GM12878 (cell line): Measurements from ENCODE around the gene FCRL6. TPM values are rescaled to one million over a fixed set of nuclear protein-coding genes. Genes with fewer than 3 reads are reported as not detected.

Experiments
- ATF7 ChIP-seq: fragments of 450-650 bp; IDR thresholded peaks from 2 replicates; pipeline ENCODE4 v1.6.1; 2016; ENCODE audit warnings: low read depth, mild to moderate bottlenecking
- BACH1 ChIP-seq: fragments of 450-650 bp; IDR thresholded peaks from 2 replicates; pipeline ENCODE4 v1.6.1; 2017; ENCODE audit warnings: mild to moderate bottlenecking, borderline replicate concordance
- BHLHE40 ChIP-seq, 2 experiments: fragments of 450-650 bp in 1 of 2; IDR thresholded peaks; 2 replicates each; pipeline ENCODE4 v1.6.1; 2011 to 2017; ENCODE audit warnings: low read depth in 2 of 2, borderline replicate concordance in 1 of 2, improper control_type of control experiment in 1 of 2, low read length in 1 of 2, mild to moderate bottlenecking in 1 of 2
- CHD2 ChIP-seq: IDR thresholded peaks from 2 replicates; pipeline ENCODE4 v1.6.1; 2011; ENCODE audit warnings: low read depth, low read length, improper control_type of control experiment, borderline replicate concordance
- DPF2 ChIP-seq: fragments of 450-650 bp; IDR thresholded peaks from 2 replicates; pipeline ENCODE4 v1.6.1; 2017; ENCODE audit warnings: mild to moderate bottlenecking
- E4F1 ChIP-seq: fragments of 450-650 bp; IDR thresholded peaks from 2 replicates; pipeline ENCODE4 v1.6.1; 2018; ENCODE audit warnings: borderline replicate concordance, mild to moderate bottlenecking; ENCODE audit not compliant: partially characterized antibody
- EED ChIP-seq: sonication (generic); IDR thresholded peaks from 2 replicates; pipeline ENCODE4 v1.6.1; 2016; ENCODE audit warnings: antibody characterized with exemption, low read depth
- GATAD2B ChIP-seq: fragments of 450-650 bp; conservative IDR thresholded peaks from 2 replicates; pipeline ENCODE4 v1.6.1; 2017; ENCODE audit warnings: low read depth, mild to moderate bottlenecking, moderate library complexity
- IKZF2 ChIP-seq, 2 experiments: fragments of 450-650 bp; IDR thresholded peaks; 2 replicates each; pipeline ENCODE4 v1.6.1; 2017; ENCODE audit warnings: mild to moderate bottlenecking in 2 of 2, moderate library complexity in 2 of 2
- LARP7 ChIP-seq: fragments of 450-650 bp; IDR thresholded peaks from 2 replicates; pipeline ENCODE4 v1.6.1; 2017; ENCODE audit warnings: mild to moderate bottlenecking
- MTA3 ChIP-seq: IDR thresholded peaks from 2 replicates; pipeline ENCODE4 v1.6.1; 2012; ENCODE audit warnings: low read length, inconsistent platforms, borderline replicate concordance
- NR2F1 ChIP-seq: fragments of 450-650 bp; conservative IDR thresholded peaks from 2 replicates; pipeline ENCODE4 v1.6.1; 2017; ENCODE audit warnings: mild to moderate bottlenecking
- PAX5 ChIP-seq: IDR thresholded peaks from 2 replicates; pipeline ENCODE4 v1.6.1; 2011; ENCODE audit warnings: low read depth, low read length, borderline replicate concordance
- RAD21 ChIP-seq: IDR thresholded peaks from 2 replicates; pipeline ENCODE4 v1.6.1; 2011; ENCODE audit warnings: mild to moderate bottlenecking, low read depth, low read length, moderate library complexity; ENCODE audit not compliant: insufficient read depth
- RAD51 ChIP-seq: fragments of 450-650 bp; IDR thresholded peaks from 2 replicates; pipeline ENCODE4 v1.6.1; 2016; ENCODE audit warnings: moderate library complexity, mild to moderate bottlenecking, inconsistent platforms
- SIN3A ChIP-seq: IDR thresholded peaks from 2 replicates; pipeline ENCODE4 v1.6.1; 2012; ENCODE audit warnings: low read depth, low read length, improper control_type of control experiment
- SMC3 ChIP-seq: IDR thresholded peaks from 2 replicates; pipeline ENCODE4 v1.6.1; 2011; ENCODE audit warnings: low read length, improper control_type of control experiment, borderline replicate concordance
- SP1 ChIP-seq: IDR thresholded peaks from one replicate; pipeline ENCODE4 v1.6.1; 2011; ENCODE audit warnings: low read depth, low read length
- YBX1 ChIP-seq: fragments of 450-650 bp; IDR thresholded peaks from 2 replicates; pipeline ENCODE4 v1.6.1; 2016; ENCODE audit warnings: antibody characterized with exemption
- YY1 ChIP-seq: IDR thresholded peaks from 2 replicates; pipeline ENCODE4 v1.6.1; 2011; ENCODE audit warnings: low read depth, mild to moderate bottlenecking, low read length
- ZNF384 ChIP-seq: IDR thresholded peaks from 2 replicates; pipeline ENCODE4 v1.6.1; 2012; ENCODE audit warnings: low read depth, mild to moderate bottlenecking, low read length, improper control_type of control experiment, borderline replicate concordance
- ZNF622 ChIP-seq: fragments of 450-650 bp; IDR thresholded peaks from 2 replicates; pipeline ENCODE4 v1.6.1; 2017; ENCODE audit warnings: mild to moderate bottlenecking, inconsistent platforms
- polyA plus RNA-seq, 11 experiments: library from polyadenylated mRNA; depleted of rRNA in 4 of 11; unstranded in 6 of 11; stranded (reverse) in 5 of 11; fragments of >200 nt; fragmentation: Nextera tagmentation in 4 of 11; fragmentation: Illumina TruSeq in 1 of 11; extraction: Ambion mirVana in 4 of 11; extraction: Trizol in 1 of 11; gene quantifications; 1 replicate in 1 of 11; 2 replicates in 10 of 11; pipeline versions ENCODE4 v1.2.1 to v1.2.3, GENCODE V29; 2011 to 2016; ENCODE audit warnings: inconsistent platforms in 2 of 11, missing spikeins in 2 of 11, low read depth in 1 of 11
- total RNA-seq, 4 experiments: library from RNA; depleted of rRNA in 3 of 4; stranded (reverse); fragments of >200 nt in 3 of 4; fragmentation: Illumina TruSeq in 1 of 4; extraction: Trizol in 1 of 4; gene quantifications; 2 replicates each; pipeline versions ENCODE4 v1.2.1 to v1.2.3, GENCODE V29; 2013 to 2021
- TF ChIP-seq, protein P1 (sequence below): fragments of 450-650 bp; IDR thresholded peaks from 2 replicates; pipeline ENCODE4 v1.6.1; 2017; ENCODE audit warnings: mild to moderate bottlenecking, moderate library complexity
- TF ChIP-seq, protein P2 (sequence below): IDR thresholded peaks from 2 replicates; pipeline ENCODE4 v1.6.1; 2012; ENCODE audit warnings: low read depth, low read length, improper control_type of control experiment

The FCRL6 gene
- total and polyA plus RNA-seq, 10 of the 15 experiments (the other 5 are each of a cell fraction or from before 2014, with no cell fraction given), result 0.04 to 0.16 (median 0.11) TPM; not detected in 7

DNA sequence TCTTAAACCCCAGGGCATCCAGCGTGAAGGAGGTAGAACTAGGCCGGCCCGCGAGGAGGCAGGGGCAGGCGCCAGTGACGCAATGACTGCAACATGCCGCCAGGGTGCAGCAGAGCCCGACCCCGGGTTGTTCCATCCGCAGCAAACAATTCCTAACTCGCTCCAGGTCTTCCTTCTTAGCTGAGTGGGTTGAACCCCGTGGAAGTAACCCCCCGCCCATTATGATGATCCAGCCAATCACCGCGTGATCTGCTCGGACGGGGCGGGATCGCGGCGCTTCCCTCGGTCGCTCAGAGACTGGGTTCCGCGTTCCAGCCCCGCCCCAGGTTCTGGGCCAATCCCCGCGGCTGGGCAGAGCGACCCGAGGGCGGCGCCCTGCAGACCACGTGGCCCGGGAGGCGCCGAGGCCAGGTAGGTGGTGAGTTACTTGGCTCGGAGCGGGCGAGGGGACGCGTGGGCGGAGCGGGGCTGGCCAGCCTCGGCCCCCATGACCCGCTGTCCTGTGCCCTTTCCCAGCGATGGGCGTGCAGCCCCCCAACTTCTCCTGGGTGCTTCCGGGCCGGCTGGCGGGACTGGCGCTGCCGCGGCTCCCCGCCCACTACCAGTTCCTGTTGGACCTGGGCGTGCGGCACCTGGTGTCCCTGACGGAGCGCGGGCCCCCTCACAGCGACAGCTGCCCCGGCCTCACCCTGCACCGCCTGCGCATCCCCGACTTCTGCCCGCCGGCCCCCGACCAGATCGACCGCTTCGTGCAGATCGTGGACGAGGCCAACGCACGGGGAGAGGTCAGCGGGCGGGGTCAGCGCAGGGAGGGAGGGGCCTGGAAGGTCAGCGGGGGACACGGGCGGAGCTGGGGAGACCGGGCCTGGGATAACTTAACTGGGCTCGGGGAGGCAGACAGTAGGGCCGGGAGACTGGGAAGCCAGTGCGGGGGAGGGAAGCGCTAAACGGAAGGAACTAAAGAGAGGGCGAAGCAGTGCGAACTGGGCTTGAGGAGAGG is 21.3 kb upstream of the FCRL6 start, which contains the start of gene DUSP23 (continued):
- TF ChIP-seq SIN3A (no peak), ZNF384 (no peak), DPF2 (peak; percentile 56), SMC3 (peak; percentile 77), CHD2 (no peak), LARP7 (peak; percentile 63; the same call in 1 of the 2 replicates), BACH1 (0 out of 2 replicates have a peak, but pooled peaks have one; percentile 21), IKZF2 (IDR thresholded peaks at IDR 0.05) (peak; percentile 84 to 89), YBX1 (no peak), RAD51 (peak; percentile 60; the same call in 1 of the 2 replicates), PAX5 (peak; percentile 21; the same call in 1 of the 2 replicates), YY1 (peak; percentile 43; the same call in 1 of the 2 replicates), MTA3 (no peak), EED (peak; percentile 45), RAD21 (peak; percentile 44; the same call in 1 of the 2 replicates), NR2F1 (peak; percentile 72), GATAD2B (peak; percentile 78), SP1 (peak; percentile 87), E4F1 (no peak), BHLHE40 (IDR thresholded peaks at IDR 0.05; ENCODE audit: borderline replicate concordance in 1 of 2, low read depth in 2 of 2, low read length in 1 of 2) (0 out of 4 replicates have a peak, but pooled peaks of 1 of the 2 experiments have one; percentile 24), ZNF622 (no peak), ATF7 (0 out of 2 replicates have a peak, but pooled peaks have one; percentile 36)
- TF ChIP-seq, protein P1, sequence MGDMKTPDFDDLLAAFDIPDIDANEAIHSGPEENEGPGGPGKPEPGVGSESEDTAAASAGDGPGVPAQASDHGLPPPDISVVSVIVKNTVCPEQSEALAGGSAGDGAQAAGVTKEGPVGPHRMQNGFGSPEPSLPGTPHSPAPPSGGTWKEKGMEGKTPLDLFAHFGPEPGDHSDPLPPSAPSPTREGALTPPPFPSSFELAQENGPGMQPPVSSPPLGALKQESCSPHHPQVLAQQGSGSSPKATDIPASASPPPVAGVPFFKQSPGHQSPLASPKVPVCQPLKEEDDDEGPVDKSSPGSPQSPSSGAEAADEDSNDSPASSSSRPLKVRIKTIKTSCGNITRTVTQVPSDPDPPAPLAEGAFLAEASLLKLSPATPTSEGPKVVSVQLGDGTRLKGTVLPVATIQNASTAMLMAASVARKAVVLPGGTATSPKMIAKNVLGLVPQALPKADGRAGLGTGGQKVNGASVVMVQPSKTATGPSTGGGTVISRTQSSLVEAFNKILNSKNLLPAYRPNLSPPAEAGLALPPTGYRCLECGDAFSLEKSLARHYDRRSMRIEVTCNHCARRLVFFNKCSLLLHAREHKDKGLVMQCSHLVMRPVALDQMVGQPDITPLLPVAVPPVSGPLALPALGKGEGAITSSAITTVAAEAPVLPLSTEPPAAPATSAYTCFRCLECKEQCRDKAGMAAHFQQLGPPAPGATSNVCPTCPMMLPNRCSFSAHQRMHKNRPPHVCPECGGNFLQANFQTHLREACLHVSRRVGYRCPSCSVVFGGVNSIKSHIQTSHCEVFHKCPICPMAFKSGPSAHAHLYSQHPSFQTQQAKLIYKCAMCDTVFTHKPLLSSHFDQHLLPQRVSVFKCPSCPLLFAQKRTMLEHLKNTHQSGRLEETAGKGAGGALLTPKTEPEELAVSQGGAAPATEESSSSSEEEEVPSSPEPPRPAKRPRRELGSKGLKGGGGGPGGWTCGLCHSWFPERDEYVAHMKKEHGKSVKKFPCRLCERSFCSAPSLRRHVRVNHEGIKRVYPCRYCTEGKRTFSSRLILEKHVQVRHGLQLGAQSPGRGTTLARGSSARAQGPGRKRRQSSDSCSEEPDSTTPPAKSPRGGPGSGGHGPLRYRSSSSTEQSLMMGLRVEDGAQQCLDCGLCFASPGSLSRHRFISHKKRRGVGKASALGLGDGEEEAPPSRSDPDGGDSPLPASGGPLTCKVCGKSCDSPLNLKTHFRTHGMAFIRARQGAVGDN, result peak; percentile 27; the same call in 1 of the 2 replicates
- TF ChIP-seq, protein P2, sequence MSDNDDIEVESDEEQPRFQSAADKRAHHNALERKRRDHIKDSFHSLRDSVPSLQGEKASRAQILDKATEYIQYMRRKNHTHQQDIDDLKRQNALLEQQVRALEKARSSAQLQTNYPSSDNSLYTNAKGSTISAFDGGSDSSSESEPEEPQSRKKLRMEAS, result peak; percentile 78
